Brain microvascular endothelial cell (primary cell): ENCODE results near the gene CLCF1.
"Not testable (repeated sequence)": the region's sequence is repeated elsewhere in the genome, so short reads cannot be mapped to it uniquely, and the experiment has no call there.

ENCODE experiments used
- DNase-seq: peaks from one replicate; pipeline ENCODE4 v3.0.0-alpha.2; 2020
- H3K27ac ChIP-seq: fragments of 250-450 bp; sonication (Bioruptor Pico); 2 replicates; pipeline ENCODE4 v1.5.1; 2020; ENCODE audit warnings: mild to moderate bottlenecking, moderate library complexity
- H3K27me3 ChIP-seq: fragments of 250-450 bp; sonication (Bioruptor Pico); replicated peaks from 2 replicates; pipeline ENCODE4 v1.5.1; 2020; ENCODE audit warnings: mild to moderate bottlenecking
- H3K36me3 ChIP-seq: fragments of 250-450 bp; sonication (Bioruptor Pico); replicated peaks from 2 replicates; pipeline ENCODE4 v1.5.1; 2020; ENCODE audit warnings: mild to moderate bottlenecking
- H3K4me3 ChIP-seq: 2 replicates; pipeline ENCODE4 v1.5.1; 2011; ENCODE audit warnings: low read depth, mild to moderate bottlenecking, control low read depth, low read length, moderate library complexity
- in situ Hi-C: cut with HindIII; loops from 2 replicates; pipeline ENCODE4 v1.10.0; 2017; ENCODE audit warnings: low sequenced_read_pairs, low pct_ligation_motif_present
- TF ChIP-seq, protein P1 (sequence below): IDR thresholded peaks from 2 replicates; pipeline ENCODE4 v1.5.1; 2011; ENCODE audit warnings: low read depth, mild to moderate bottlenecking, moderate library complexity, low read length, control low read depth, inconsistent platforms; ENCODE audit errors: missing control alignments

CLCF1 gene

DNA sequence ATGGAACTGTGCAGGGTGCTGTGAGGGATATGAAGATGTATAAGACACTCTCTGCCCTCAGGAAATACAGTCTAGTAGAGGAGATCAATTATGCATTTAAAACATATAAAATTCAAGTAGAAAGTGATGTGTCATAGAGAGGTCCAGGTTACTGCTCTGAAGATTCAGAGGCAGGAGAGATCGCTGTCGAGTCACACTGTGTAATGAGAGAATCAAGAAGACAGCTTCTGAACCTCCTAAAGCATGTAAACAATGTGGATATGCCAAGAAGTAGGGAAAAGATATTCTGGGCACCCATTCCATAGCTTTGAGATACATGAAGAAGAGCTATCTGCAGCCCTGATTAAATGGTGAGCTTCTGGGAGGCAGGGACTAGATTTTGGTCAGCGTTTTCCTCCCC is 53.4 kb downstream of the CLCF1 start:
- in situ Hi-C loops = no loop called here
- no peak for DNase-seq
- Histone ChIP-seq H3K4me3 (no peak overlapping the region), H3K27me3 (no peaks in the 10 kb centered on the region), H3K27ac (no peak overlapping the region), H3K36me3 (no peaks in the 10 kb centered on the region)
- TF ChIP-seq, protein P1, sequence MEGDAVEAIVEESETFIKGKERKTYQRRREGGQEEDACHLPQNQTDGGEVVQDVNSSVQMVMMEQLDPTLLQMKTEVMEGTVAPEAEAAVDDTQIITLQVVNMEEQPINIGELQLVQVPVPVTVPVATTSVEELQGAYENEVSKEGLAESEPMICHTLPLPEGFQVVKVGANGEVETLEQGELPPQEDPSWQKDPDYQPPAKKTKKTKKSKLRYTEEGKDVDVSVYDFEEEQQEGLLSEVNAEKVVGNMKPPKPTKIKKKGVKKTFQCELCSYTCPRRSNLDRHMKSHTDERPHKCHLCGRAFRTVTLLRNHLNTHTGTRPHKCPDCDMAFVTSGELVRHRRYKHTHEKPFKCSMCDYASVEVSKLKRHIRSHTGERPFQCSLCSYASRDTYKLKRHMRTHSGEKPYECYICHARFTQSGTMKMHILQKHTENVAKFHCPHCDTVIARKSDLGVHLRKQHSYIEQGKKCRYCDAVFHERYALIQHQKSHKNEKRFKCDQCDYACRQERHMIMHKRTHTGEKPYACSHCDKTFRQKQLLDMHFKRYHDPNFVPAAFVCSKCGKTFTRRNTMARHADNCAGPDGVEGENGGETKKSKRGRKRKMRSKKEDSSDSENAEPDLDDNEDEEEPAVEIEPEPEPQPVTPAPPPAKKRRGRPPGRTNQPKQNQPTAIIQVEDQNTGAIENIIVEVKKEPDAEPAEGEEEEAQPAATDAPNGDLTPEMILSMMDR = no peak

DNA sequence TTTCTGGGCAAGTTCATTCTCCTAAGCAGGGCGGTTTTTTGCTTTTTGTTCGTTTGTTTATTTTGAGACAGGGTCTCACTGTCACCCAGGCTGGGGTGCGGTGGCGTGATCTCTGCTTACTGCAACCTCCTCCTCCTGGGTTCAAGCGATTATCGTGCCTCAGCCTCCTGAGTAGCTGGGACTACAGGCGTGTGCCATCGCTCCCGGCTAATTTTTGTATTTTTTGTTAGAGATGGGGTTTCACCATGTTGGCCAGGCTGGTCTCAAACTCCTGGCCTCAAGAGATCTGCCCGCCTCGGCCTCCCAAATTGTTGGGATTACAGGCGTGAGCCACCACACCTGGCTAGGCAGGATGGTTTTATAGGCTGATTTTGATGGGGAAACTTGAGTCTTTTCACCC is 54.5 kb downstream of the CLCF1 start:
- in situ Hi-C loops = not testable (repeated sequence)

DNA sequence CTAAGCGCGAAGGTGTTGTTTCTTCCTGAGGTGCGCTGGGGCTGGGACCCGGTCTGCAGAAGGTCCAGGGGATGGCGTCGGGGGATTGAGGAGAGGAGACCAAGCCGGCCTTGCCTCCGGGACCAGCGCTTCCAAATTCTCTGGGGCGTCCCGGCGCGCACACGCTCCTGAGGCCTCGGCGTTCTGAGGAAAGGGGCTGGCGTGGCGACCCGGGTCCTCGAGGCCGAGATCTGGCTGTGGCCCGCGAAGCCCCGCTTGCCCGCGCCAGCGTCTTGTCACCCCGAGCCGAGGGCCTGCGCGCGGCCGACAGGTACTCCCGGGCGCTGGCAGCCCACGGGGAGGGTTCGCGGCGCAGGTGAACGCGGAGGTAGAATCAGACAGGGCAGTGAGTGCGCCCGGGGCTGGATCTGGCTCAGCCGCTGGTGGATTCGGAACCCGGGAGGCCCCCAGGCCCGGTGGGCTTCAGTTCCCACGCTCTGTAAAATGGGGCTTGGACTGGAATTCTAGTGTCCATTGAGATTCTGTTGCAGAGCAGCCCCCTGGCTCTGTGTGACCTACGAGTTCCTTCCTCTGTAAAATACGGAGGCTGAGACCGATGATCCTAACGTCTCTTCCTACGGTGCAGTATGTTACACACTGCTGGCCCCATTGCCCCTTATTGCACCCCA is 55.4 kb downstream of the CLCF1 start:
- Histone ChIP-seq H3K27me3 (no peaks in the 10 kb centered on the region), H3K27ac (no peak overlapping the region), H3K36me3 (no peaks in the 10 kb centered on the region), H3K4me3 (peak overlapping the region; percentile 85)
- in situ Hi-C loops = no loop called here
- TF ChIP-seq, protein P1 = no peak
- DNase-seq = no peak

More for the DNA sequence above, 54.5 kb downstream of the CLCF1 start:
- H3K27ac ChIP-seq, H3K27me3 ChIP-seq, H3K4me3 ChIP-seq, H3K36me3 ChIP-seq, DNase-seq: not testable (repeated sequence)

DNA sequence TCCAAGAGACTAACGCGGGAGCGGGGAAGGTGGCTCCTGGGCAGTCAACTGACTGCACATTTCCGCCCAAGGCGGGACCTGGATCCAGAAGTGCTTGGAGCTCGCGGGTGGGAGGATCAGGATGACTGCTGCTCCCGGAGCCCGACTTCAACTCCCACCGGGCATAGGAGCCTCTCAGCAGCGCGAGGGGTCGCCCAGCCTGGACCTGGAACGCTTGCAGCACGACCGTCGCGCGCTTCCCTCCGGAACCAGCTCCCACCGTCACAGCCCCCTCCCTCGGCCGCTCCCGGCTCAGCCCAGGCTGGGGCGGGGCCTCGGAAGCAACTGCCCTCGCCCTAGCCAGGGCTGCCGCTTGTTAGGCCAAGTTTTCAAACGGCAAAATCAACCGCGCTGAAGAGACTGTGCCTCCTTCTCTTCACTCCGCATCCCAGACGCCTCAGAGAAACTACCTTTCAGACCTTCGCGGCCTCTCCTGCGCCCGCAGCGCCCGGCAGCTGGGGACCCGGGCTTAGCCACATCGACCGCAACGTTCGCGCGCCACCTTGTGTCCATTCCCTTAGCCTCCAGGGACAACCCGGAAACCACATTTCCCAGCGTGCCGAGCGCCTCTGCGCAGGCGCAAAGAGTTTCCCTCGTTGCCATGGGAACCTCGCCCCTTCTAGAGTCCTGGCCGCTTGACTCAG is 56.1 kb downstream of the CLCF1 start:
- H3K27me3 ChIP-seq = no peaks in the 10 kb centered on the region
- in situ Hi-C loops = no loop called here
- no peaks in the 10 kb centered on the region for H3K36me3 ChIP-seq
- peak overlapping the region; percentile 55 for H3K27ac ChIP-seq
- peak; percentile 91 for DNase-seq
- TF ChIP-seq, protein P1 = peak; percentile 89
- H3K4me3 ChIP-seq = peak overlapping the region; percentile 85

DNA sequence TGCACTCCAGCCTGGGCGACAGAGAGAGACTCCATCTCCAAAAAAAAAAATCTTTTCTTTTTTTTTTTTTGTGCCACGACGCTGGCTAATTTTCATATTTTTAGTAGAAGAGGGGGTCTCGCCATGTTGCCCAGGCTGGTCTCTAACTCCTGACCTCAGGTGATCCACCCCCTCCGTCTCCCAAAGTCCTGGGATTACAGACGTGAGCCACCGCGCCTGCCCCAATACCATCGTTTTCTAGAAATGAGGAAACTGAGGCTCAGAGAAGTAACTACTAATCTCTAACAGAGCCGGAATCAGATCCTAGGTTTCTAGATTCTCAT is 56.6 kb downstream of the CLCF1 start:
- H3K4me3 ChIP-seq = peak overlapping the region; percentile 85
- TF ChIP-seq, protein P1 = no peak
- no peak for DNase-seq
- peak overlapping the region; percentile 55 for H3K27ac ChIP-seq
- H3K27me3 ChIP-seq = no peaks in the 10 kb centered on the region
- H3K36me3 ChIP-seq = no peaks in the 10 kb centered on the region
- in situ Hi-C loops = no loop called here

DNA sequence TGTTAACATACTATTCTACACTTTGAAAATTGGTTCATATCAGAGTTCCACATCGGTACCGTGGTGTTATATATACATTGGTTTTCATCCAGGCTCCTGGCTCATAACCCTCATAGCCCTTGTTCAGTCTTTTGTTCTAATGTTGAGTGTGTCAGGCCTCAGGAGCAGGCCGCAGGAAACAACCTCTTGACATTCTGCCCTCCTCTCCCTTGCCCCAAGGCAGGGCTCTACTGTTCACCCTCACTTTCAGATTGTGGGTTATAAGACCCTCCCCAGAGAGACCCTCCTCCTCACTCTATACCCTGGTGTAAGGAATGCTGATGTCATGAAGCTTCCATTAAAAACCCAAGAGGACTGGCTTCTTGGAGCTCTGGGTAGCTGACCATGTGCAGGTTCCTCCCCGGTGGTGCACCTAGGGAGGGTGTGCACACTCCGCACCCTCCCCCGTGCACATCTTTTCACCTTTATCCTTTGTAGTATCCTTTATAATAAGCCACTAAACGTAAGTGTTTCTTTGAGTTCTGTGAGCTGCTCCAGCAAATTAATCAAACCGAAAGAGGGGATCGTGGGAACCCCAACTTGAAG is 58.0 kb downstream of the CLCF1 start:
- Histone ChIP-seq H3K36me3 (peaks cover 2% of the 10 kb centered on the region), H3K27me3 (no peaks in the 10 kb centered on the region), H3K27ac (no peak overlapping the region), H3K4me3 (no peak overlapping the region)
- TF ChIP-seq, protein P1 = no peak
- in situ Hi-C loops = no loop called here
- no peak for DNase-seq
